Inferior parietal cortex (tissue), 1 donor: ENCODE measurements around the gene UPK2.
"Not testable (repeated sequence)": the region's sequence is repeated elsewhere in the genome, so short reads cannot be mapped to it uniquely, and the experiment has no call there.

Source experiments
- DNase-seq: peaks from one replicate; pipeline ENCODE4 v3.0.0-alpha.2; 2016; ENCODE audit errors: extremely low spot score

UPK2 gene

DNA sequence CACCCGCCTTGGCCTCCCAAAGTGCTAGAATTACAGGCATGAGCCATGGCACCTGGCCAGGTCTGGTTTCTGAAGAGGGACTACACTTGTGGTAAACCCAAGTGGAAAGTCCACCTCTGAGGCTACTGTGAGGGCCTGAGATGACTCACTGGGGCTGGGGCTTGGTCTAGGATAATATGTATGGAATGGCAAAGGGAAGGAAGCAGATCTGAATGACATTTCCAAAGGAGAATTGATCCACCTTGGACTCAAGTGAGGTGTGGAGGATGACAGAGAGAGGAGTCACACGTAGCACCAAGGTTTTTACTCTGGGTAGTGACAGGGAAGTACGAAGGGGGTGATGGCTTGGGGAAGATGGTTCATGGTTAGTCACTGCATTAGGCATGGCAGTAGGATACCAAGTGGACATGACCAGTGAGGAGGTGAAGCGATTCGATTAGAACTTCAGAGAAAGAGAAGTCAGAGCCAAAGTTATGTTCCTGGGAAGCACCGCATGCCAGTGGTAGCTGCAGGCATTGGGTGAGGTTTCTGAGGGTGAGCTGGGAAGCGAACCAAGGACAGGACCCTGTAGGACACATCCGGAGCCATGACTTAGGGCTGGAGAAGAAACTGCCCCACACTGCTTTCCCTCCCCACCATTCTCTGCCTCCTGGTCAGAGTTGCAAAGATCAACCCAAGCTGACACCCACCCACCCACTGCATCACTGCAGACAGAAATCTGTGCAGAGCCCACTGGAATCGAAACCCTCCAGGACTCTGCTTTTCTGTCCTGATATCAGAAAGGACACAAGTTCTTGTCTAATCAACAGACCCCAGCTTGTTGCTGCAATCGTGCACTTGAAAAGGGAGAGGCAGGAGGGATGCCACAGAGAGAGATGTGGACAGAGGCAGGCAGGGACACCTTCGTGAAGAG lies 17.4 kb upstream of the UPK2 start:
- no peak for DNase-seq

DNA sequence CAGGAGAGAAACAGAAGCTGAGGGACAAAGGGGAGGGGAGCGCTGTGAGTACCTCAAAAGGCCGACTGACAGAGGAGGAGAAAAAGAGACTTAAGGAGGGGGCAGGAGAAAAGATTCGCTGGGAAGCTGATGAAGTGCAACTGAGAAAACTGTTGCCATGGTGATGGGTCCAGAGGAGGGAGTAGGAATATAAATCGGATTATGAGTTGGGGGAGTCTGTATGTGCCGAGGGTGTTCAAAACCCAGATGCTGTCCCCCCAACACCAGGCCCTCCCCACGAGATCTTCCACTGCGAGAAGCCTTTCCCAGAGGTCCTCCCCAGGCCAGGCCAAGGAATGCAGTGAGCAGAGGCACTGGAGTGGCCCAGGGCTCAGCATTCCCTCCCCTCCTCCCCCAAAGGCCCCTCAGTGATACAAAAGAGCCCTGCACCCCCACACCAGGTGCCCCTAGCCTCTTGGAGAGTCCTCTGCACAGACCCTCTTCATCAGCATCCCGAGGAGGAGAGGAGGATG lies 16.6 kb upstream of the UPK2 start:
- no peak for DNase-seq

GRCh38 chr11:118939953-118940598 lies 16.0 kb upstream of the UPK2 start:
- DNase-seq, result no peak

DNA sequence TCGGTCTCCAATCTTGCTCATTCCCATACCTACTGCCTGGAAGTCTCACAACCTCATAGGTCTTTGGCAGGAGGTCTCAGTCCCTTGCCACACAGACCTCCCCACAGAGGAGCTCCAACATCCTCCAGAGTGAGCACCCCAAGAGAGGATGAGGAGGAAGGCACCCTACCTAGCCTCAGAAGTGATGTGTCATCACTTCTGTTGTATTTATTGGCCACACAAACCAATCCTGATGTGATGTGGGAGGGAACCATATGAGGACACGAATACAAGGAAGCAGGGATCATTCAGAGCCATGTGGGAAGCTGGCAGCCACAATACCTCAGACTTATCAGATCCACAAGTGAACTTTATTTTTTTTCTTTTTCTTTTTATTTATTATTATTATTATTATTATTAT lies 9.0 kb upstream of the UPK2 start:
- DNase-seq, result no peak

DNA sequence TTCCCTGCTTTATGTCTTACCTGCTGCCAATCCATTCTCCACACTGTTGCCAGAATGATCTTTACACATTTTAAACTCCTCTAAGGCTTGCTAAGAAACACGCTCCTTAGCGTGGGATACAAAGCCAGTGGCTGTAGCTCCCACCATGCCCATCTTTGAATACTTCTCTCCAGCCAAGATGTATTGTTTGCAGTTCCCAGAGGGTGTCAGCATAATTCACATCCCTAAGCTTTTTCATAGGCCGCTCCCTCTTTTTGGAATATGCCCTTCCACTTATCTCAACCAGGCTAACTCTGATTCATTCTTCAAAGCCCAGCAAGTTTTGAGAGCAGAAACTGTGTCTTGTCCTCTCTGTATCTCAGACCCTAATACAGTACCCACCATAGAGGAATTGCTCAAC lies 8.1 kb upstream of the UPK2 start:
- DNase-seq, result no peak

GRCh38 chr11:118953265-118953664 lies 2.8 kb upstream of the UPK2 start:
- DNase-seq, result peak; percentile 86

DNA sequence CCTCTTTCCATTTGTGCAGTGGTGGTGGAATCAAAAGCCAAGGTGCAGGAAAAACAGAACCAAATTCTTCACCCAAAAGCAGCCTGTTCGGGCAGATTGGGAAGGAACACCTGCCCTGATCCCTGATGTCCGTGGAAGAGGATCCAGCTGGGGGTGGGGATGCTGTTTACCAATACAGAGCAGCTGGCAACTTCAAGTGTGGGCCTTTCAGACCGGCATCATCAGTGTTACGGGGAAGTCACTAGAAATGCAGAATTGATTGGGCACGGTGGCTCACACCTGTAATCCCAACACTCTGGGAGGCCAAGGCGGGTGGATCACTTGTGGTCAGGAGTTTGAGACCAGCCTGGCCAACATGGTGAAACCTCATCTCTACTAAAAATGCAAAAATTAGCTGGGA lies 2.1 kb upstream of the UPK2 start:
- DNase-seq, result not testable (repeated sequence)

GRCh38 chr11:118956847-118957469 lies 860 bp downstream of the UPK2 start:
- no peak for DNase-seq

DNA sequence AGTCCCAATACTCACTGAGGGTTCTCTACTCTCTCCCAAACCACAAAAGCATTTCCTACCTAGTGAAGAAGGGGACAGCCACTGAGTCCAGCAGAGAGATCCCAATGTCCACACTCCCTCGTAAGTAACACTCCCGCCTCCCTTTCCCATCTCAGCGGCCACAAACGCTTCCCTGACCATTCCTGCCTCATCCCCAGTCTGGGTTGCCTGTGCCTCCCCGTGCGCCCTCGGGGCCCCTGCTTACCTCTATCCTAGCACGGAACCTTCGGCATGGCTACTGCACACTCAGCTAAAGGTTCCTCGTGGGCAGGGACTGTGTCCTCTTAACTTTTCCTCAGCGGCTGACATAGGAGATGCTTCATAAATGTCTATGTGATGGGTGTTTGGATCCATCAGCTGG lies 1.5 kb downstream of the UPK2 start:
- no peak for DNase-seq

DNA sequence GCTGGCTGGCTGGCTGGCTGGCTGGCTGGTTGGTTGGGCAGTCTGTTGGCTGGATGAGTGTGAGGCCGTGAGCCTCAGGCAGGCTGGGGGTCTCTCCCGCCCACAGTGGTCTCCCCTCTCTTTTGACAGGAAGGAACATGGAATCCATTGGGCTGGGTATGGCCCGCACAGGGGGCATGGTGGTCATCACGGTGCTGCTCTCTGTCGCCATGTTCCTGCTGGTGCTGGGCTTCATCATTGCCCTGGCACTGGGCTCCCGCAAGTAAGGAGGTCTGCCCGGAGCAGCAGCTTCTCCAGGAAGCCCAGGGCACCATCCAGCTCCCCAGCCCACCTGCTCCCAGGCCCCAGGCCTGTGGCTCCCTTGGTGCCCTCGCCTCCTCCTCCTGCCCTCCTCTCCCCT lies 1.9 kb downstream of the UPK2 start:
- no peak for DNase-seq

GRCh38 chr11:118958577-118958976 lies 2.5 kb downstream of the UPK2 start:
- no peak for DNase-seq

DNA sequence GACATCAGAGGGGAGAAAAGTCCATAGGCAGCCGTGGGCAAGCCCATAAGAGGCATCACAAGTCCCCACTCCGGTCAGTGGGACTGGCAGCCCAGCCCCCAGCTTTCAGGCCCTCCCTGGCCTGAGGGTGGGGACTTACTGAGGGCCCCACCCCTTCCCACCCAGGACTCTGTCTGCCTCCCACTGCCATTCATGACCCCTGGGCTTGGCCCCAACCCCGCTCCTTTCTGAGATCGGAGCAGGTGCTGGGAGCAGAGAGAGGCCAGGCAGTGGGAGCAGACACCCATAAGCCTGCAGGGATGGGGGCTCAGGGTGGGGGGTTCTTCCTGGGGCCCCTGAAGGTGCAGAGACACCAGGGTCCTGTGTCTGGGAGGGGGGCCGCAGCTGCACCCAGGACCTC lies 5.1 kb downstream of the UPK2 start:
- no peak for DNase-seq

DNA sequence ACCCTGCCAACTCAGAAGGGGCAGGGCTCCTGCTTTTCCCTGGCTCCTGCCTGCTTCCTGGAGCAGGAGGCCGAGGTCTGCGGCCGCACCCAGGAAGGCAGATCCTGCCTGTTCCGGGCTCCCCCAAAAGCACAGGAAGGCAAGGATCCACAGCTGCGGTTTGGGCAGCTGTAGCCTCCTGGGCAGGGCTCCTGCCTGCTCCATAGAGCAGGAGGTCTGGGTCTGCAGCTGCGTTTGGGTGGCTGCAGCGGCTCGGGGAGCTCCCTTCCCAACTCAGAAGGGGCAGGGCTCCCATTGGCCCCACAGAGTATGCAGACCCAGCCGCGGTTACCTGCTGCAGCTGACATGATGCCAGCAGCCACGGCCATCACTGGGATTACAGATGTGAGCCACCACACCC lies 5.5 kb downstream of the UPK2 start:
- no peak for DNase-seq

DNA sequence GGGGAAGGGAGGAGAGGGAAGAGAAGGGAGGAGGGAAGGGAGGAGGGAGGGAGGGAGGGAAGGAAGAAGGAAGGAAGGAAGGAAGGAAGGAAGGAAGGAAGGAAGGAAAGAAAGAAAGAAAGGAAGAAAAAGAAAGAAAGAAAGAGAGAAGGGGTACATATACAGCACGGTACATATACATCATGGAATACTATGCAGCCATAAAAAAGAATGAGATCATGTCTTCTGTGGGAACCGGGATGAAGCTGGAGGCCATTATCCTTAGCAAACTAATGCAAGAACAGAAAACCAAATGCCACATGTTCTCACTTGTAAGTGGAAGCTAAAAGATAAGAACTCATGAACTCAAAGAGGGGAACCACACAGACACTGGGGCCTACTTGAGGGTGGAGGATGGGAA lies 13.4 kb downstream of the UPK2 start:
- DNase-seq, result not testable (repeated sequence)

GRCh38 chr11:118971646-118972045 lies 15.5 kb downstream of the UPK2 start, which contains the start of gene FOXR1:
Gene FOXR1, plus strand, starts transcription at chr11:118971761. Its CDS starts 171 bp downstream, at chr11:118971932.
- no peak for DNase-seq

DNA sequence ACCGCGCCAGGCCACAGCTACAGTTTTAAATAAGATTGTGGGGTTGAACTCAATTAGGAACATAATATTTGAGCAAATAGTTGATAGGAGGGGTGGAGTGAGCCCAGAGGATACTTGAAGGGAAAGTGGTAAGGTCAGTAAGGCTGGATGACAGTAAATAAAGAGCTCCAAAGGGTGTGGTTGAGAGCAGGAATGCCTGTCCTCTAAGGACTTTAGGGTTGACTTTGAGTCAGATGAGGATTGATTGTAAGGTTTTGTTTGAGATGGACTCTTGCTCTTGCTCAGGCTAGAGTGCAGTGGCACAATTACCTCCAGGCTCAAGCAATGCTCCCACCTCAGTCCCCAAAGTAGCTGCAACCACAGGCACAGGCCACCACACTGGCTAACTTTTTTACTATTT lies 17.9 kb downstream of the UPK2 start:
- DNase-seq, result no peak

DNA sequence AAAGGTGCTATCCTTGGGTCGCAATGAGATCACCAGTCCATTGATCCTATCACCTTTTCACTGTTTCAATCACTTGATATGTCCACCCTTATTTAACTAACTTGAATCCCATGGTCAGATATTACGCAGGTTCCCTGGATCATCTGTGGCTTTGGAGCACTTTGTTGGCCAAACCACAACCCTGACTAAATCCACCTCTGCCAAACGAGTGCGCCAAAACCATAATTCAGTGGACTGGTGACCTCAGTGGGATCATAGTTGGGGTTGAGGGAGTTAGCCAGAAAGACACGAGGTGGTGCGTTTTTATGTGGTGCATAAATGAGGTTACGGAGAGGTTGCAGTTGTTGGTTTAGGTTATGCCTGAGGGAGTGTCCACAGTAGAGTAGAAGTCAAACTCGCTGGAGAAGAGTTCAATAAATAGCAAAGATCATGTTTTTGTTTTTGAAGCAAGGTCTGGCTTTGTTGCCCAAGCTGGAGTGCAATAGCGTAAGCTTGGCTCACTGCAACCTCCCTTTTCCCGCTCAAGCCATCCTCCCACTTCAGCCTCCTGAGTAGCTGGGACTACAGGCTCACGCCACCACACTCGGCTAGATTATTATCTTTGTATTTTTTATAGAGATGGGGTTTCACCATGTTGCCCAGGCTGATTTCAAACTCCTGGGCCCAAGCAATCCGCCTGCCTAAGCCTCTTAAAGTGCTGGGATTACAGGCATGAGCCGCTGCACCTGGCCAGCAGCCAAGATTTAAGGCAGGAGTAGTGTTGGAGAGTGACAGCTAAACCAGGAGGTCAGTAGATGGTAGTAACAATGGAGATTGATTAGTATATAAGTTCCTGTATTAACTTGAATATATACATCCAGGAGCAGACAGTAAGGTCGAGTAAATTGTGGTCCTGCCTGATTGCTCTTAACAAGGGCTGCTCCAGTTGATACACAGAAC lies 19.9 kb downstream of the UPK2 start:
- DNase-seq, result no peak

GRCh38 chr11:118979434-118979833 lies 23.3 kb downstream of the UPK2 start:
- DNase-seq, result no peak

- peak; percentile 38 for DNase-seq
Measured at GRCh38 chr11:118980191-118980881, 24.2 kb downstream of the UPK2 start.

DNA sequence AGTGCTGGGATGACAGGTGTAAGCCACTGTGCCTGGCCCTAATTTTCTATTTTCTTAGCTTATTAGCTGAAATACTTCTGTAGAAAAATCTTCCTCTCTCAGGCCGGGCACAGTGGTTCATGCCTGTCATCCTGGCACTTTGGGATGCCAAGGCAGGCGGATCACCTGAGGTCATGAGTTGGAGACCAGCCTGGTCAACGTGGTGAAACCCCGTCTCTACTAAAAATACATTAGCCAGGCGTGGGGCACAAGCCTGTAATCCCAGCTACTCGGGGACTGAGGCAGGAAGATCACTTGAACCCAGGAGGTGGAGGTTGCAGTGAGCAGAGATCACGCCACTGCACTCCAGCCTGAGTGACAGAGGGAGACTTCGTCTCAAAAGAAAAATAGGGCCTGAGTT lies 28.2 kb downstream of the UPK2 start:
- DNase-seq, result not testable (repeated sequence)

DNA sequence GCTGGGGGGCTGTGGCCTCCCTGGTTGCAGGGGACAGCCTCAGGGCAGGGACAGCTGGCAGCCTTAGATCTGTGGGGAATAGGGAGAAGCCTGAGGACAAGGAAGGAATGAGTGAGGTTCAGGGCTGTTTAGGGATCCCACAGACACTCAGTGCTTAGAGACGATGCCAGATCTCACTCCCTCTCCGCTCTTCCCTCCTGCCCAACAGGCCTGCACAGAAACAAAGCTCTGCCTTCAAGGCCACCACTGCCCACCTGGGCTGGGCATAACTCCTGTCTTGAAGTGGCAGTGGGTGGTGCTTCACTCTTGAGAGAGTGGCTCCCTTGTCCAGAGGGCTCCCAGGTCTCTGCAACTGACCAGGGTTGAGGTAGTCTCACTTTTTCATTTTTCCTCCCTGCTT lies 28.7 kb downstream of the UPK2 start:
- DNase-seq, result no peak
